Fibroblast of the aortic adventitia (primary cell): Measurements from ENCODE around the gene PPT2. TPM values are rescaled to one million over a fixed set of nuclear protein-coding genes. Genes with fewer than 3 reads are reported as not detected.

Source experiments
- DNase-seq: peaks from one replicate; pipeline ENCODE4 v3.0.0-alpha.2; 2010; ENCODE audit warnings: low read depth
- H3K4me3 ChIP-seq: 2 replicates; pipeline ENCODE4 v1.5.1; 2011; ENCODE audit warnings: low read depth, mild to moderate bottlenecking, control low read depth, low read length, moderate library complexity
- total RNA-seq: library from RNA; depleted of rRNA; stranded (reverse); fragments of >200 nt; gene quantifications from 2 replicates; pipeline ENCODE4 v1.2.3, GENCODE V29; 2012; ENCODE audit warnings: low replicate concordance
- TF ChIP-seq, protein P1 (sequence below): IDR thresholded peaks from 2 replicates; pipeline ENCODE4 v1.5.1; 2011; ENCODE audit warnings: mild to moderate bottlenecking, low read length, control low read depth, inconsistent platforms; ENCODE audit not compliant: insufficient read depth

The PPT2 gene
- total RNA-seq, 1 donor = 30.2 TPM

DNA sequence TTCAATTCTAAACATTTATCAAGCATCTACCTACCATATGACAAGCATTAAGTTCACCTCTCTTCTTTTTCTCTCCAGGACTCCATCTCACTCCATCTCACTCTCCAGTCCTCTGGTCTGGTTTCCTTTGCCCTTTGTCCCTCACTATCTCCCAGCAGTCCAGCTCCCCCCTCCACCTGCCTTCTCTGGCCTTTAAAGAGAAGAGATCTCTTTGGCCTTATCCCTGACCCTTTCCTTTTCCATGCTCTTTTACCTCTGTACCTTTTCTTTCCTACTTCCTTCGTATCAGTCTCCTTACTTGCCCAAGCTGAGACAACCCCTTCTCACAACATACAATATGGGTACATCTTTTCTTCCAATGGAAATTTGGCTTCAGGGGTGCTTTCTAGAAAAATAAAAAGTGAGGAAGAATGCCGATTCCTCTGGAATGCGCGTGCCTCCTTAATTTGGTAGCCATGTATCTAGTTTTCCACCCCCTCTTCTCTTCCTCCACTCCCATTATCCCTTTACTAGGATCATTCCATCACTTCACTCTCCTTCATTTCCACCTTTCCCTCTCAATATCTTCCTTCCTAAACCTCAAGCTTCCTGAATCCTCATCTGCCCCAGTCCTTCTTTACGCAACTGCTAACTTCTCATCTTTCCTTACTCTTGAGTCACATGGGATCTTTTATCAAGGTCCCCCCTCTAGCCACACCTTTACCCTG is 22.7 kb downstream of the PPT2 start:
- TF ChIP-seq, protein P1, sequence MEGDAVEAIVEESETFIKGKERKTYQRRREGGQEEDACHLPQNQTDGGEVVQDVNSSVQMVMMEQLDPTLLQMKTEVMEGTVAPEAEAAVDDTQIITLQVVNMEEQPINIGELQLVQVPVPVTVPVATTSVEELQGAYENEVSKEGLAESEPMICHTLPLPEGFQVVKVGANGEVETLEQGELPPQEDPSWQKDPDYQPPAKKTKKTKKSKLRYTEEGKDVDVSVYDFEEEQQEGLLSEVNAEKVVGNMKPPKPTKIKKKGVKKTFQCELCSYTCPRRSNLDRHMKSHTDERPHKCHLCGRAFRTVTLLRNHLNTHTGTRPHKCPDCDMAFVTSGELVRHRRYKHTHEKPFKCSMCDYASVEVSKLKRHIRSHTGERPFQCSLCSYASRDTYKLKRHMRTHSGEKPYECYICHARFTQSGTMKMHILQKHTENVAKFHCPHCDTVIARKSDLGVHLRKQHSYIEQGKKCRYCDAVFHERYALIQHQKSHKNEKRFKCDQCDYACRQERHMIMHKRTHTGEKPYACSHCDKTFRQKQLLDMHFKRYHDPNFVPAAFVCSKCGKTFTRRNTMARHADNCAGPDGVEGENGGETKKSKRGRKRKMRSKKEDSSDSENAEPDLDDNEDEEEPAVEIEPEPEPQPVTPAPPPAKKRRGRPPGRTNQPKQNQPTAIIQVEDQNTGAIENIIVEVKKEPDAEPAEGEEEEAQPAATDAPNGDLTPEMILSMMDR = no peak
- peak overlapping the region; percentile 94 for H3K4me3 ChIP-seq
- peak; percentile 71 for DNase-seq

DNA sequence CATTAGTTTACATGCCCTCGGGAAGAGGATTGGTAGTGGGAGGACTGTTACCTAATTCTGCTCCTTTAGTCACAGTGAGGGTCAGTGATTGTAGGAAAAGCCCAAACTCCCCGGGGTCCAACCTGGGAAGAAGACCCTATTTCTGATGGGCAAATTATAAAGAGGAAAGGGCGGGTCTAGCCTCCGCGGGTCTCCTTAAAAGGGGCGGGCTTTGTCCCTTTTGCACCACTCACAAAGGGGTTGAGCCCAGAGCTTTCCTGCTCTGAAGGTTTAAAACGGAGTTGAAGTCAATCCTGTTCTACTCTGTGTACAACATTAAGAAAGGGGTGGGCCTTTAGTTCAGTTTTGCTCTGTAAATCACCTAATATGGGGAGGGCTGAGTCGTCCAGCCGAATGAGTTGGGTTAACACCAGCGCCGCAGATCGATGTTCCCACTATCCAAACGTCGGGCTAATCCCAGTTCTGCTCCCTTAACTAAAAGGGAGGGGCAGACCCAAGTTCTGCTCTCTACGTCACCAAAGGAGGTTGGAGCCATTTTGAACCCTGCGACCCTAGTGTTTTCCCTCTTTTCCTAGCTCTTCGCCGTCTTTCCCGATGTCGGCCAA is 23.3 kb downstream of the PPT2 start:
- DNase-seq = no peak
- TF ChIP-seq, protein P1 = no peak
- peak overlapping the region; percentile 94 for H3K4me3 ChIP-seq

DNA sequence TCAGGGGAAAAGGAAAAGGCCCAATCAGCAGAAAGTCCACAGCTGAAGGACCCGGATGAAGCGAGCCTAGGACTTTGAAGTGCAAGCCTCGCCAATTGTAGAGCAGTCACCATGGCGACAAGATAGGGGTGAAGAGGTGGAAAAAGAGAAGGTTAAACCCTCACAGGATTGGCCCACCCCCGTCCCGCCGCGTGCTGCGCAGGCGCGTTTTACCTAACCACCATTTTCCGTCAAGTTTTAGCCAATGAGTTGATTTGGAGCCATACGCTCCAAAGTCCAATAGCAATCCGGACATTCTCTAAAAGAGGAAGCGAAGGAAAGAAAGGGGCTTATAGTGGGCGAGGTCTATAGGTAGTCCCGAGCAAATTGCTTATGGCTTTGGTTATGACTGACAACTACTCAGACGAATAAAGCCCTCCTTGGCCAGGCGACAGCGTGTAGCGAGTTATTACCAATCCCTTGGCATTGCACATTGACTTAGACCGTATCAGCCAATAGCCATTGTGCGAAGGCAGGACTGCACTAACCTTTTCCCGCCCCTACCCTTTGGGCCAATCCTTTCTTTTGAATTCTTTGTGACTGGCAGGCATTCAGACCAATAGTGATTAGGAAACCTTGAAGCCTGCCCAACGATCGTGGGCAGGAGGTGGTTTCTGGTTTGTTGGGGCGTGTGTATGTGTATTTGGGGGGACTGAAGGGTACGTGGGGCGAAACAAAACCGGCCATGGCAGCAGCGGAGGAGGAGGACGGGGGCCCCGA is 24.0 kb downstream of the PPT2 start, which contains the start of gene RNF5:
RNF5 (plus strand) TSS at position 618 of the 759 bp plus-strand sequence; CDS start at position 725, 107 bp downstream.
- peak; percentile 100 for DNase-seq
- peak within 1 kb of the TSS; percentile 94 for H3K4me3 ChIP-seq
- TF ChIP-seq, protein P1 = no peak

DNA sequence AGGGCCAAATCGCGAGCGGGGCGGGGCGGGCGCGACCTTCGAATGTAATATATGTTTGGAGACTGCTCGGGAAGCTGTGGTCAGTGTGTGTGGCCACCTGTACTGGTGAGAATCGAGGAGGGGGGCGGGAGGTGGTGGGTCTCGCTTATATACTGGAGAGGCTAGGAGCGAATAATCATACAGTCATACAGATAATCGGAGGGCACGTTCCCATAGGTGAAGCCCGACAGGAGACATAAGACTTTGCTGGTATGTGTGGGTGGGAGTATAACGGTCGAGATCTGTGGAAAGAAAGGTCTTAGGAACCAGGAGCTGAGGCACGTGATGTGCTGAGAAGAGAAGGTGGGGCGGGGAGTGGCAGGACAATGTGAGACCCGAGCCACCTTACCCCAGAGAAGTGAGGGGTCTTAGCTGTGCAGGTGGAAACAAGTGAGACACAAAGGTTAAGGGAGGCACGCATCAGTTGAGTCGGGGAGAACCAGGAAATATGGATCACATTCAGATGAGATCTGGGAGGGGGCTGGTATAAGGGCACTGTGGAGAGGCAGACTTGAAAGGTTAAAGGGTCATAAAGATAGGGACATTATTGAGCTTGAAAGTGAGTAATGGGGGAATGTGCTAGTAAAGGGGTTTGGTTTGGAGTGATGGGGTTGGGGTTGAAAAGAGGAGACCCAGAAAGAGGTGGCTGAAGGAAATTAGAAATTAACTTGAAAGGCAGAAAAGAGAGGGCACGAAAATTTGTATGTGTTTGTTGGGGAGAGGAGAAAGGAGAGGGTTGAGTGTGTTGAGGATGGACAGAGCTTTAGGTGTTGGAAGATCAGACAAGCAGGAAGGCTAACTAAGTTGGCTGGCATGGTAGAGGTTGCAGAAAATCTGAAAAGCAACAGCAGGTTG is 24.9 kb downstream of the PPT2 start:
- TF ChIP-seq, protein P1 = no peak
- H3K4me3 ChIP-seq = peak overlapping the region; percentile 94
- peak; percentile 12 for DNase-seq

DNA sequence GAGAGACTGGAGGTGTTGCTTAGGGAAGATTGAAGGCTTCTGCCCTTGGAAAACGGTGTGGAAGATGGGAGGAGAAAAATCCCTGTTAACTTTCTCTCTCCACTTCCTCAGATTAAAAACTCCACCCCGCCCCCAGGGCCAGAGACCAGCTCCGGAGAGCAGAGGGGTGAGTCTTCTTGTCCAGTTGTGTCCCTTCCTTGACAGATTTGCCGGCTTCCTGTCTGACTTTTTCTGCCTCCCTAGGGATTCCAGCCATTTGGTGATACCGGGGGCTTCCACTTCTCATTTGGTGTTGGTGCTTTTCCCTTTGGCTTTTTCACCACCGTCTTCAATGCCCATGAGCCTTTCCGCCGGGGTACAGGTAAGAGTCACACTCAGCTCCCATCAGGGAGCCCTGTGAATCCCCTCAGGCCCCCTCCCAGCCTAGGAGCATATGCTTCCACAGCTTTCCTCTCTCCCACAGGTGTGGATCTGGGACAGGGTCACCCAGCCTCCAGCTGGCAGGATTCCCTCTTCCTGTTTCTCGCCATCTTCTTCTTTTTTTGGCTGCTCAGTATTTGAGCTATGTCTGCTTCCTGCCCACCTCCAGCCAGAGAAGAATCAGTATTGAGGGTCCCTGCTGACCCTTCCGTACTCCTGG is 25.9 kb downstream of the PPT2 start:
- TF ChIP-seq, protein P1 = no peak
- H3K4me3 ChIP-seq = peak overlapping the region; percentile 94
- DNase-seq = no peak
